HCT116 (cell line): ENCODE results near the gene SLC12A4. TPM values are rescaled to one million over a fixed set of nuclear protein-coding genes. Genes with fewer than 3 reads are reported as not detected.

Experiments used
- ATAC-seq: fragments of 200-7000 bp; cut with Tn5 transposase; 2 replicates; pipeline ENCODE4 v1.9.1; 2020; ENCODE audit warnings: mild to moderate bottlenecking, moderate library complexity
- BruUV-seq: library from RNA; stranded (reverse); fragments of 400-500 nt; replicated peaks from 2 replicates; lab custom pipeline; 2021; lab: Mats Ljungman, UMichigan
- CTCF ChIA-PET: fragments of 300-600 bp; sonication (Branson Sonifier 250); formaldehyde crosslinking; loops from one replicate; lab custom pipeline; 2021; ENCODE audit warnings: antibody characterized with exemption; lab: Charles Lee
- POLR2A ChIA-PET: fragments of 300-600, 350-600 bp; sonication (Branson Sonifier 250); formaldehyde crosslinking; loops from one replicate; lab custom pipeline; 2021; ENCODE audit warnings: antibody characterized with exemption; lab: Charles Lee
- RAD21 ChIA-PET, 2 experiments: fragments of 300-600 bp; sonication (Branson Sonifier 250); formaldehyde crosslinking; loops; one replicate each; lab custom pipeline; 2023; ENCODE audit warnings: low total read pairs in 2 of 2; ENCODE audit not compliant: uncharacterized antibody in 2 of 2, unreplicated experiment in 2 of 2, low non-redundant PET in 1 of 2; lab: Charles Lee
- DNase-seq: peaks from one replicate; pipeline ENCODE4 v3.0.0-alpha.2; 2010; ENCODE audit warnings: low read depth, low spot score
- H2AFZ ChIP-seq: fragments of 200-600 bp; shearing (Covaris generic), sonication (generic); 2 replicates; pipeline ENCODE4 v1.6.1; 2017; ENCODE audit warnings: low read depth, mixed run types, mixed read lengths, antibody characterized with exemption, low read length; ENCODE audit not compliant: poor library complexity, severe bottlenecking
- H3K27ac ChIP-seq: 2 replicates; pipeline ENCODE4 v1.5.1; 2012; ENCODE audit warnings: low read depth, low read length
- H3K27me3 ChIP-seq: fragments of 200-600 bp; sonication (generic); 2 replicates; pipeline ENCODE4 v1.6.1; 2016; ENCODE audit warnings: mixed run types, low read length, mixed read lengths; ENCODE audit not compliant: insufficient read depth
- H3K36me3 ChIP-seq, 2 experiments: fragments of 200-500 bp in 1 of 2; fragments of 200-600 bp in 1 of 2; sonication (Bioruptor generic) in 1 of 2; sonication (generic) in 1 of 2; 2 replicates each; pipeline versions ENCODE4 v1.5.1 to v1.6.1; 2014 to 2016; ENCODE audit warnings: low read length in 2 of 2, inconsistent platforms in 1 of 2, mixed read lengths in 1 of 2, mixed run types in 1 of 2; ENCODE audit not compliant: insufficient read depth in 2 of 2, control insufficient read depth in 1 of 2
- H3K4me1 ChIP-seq, 2 experiments: fragments of 200-600 bp in 1 of 2; sonication (generic) in 1 of 2; 2 replicates each; pipeline versions ENCODE4 v1.5.1 to v1.6.1; 2012 to 2017; ENCODE audit warnings: low read length in 2 of 2, inconsistent platforms in 1 of 2, mild to moderate bottlenecking in 1 of 2, mixed read lengths in 1 of 2, mixed run types in 1 of 2, moderate library complexity in 1 of 2; ENCODE audit not compliant: insufficient read depth in 2 of 2, control insufficient read depth in 1 of 2
- H3K4me2 ChIP-seq: fragments of 200-600 bp; sonication (generic); 2 replicates; pipeline ENCODE4 v1.6.1; 2017; ENCODE audit warnings: mixed run types, low read length, mixed read lengths
- H3K4me3 ChIP-seq, 2 experiments: fragments of 200-600 bp in 1 of 2; sonication (generic) in 1 of 2; replicated peaks in 1 of 2; 2 replicates each; pipeline ENCODE4 v1.5.1; 2011 to 2016; ENCODE audit warnings: low read length in 2 of 2, control low read depth in 1 of 2, low read depth in 1 of 2, mild to moderate bottlenecking in 1 of 2, mixed read lengths in 1 of 2, mixed run types in 1 of 2
- H3K79me2 ChIP-seq: fragments of 200-600 bp; sonication (generic); 2 replicates; pipeline ENCODE4 v1.6.1; 2017; ENCODE audit warnings: mild to moderate bottlenecking, mixed run types, low read length, moderate library complexity, mixed read lengths; ENCODE audit not compliant: insufficient read depth
- H3K9ac ChIP-seq: fragments of 200-600 bp; sonication (generic); 2 replicates; pipeline ENCODE4 v1.6.1; 2016; ENCODE audit warnings: low read length, mixed read lengths
- H3K9me2 ChIP-seq: fragments of 200-600 bp; sonication (generic), shearing (Covaris generic); 2 replicates; pipeline ENCODE4 v1.6.1; 2017; ENCODE audit warnings: mixed run types, mild to moderate bottlenecking, moderate library complexity; ENCODE audit not compliant: insufficient read depth
- H3K9me3 ChIP-seq, 2 experiments: fragments of 200-500 bp in 1 of 2; fragments of 200-600 bp in 1 of 2; sonication (Bioruptor generic) in 1 of 2; sonication (generic) in 1 of 2; 2 replicates each; pipeline ENCODE4 v1.6.1; 2014 to 2017; ENCODE audit warnings: low read length in 2 of 2, mixed read lengths in 2 of 2, inconsistent platforms in 1 of 2, low read depth in 1 of 2, mild to moderate bottlenecking in 1 of 2, mixed run types in 1 of 2, moderate library complexity in 1 of 2; ENCODE audit not compliant: control insufficient read depth in 1 of 2, insufficient read depth in 1 of 2
- H4K20me1 ChIP-seq: fragments of 200-600 bp; sonication (generic), shearing (Covaris generic); 2 replicates; pipeline ENCODE4 v1.6.1; 2017; ENCODE audit warnings: mixed run types, mild to moderate bottlenecking, moderate library complexity; ENCODE audit not compliant: insufficient read depth
- CTCF ChIP-seq, 3 experiments: fragments of 200-600 bp in 1 of 3; sonication (generic) in 1 of 3; IDR thresholded peaks in 2 of 3; conservative IDR thresholded peaks in 1 of 3; 2 replicates each; pipeline ENCODE4 v1.5.1; 2012 to 2017; ENCODE audit warnings: low read depth in 2 of 3, low read length in 2 of 3, antibody characterized with exemption in 1 of 3, borderline replicate concordance in 1 of 3, control low read depth in 1 of 3, mild to moderate bottlenecking in 1 of 3, mixed read lengths in 1 of 3, mixed run types in 1 of 3, moderate library complexity in 1 of 3; ENCODE audit not compliant: insufficient read depth in 1 of 3
- EGR1 ChIP-seq: IDR thresholded peaks from 2 replicates; pipeline ENCODE4 v1.6.1; 2012; ENCODE audit warnings: low read depth
- FOSL1 ChIP-seq: IDR thresholded peaks from 2 replicates; pipeline ENCODE4 v1.6.1; 2012; ENCODE audit warnings: low read depth
- POLR2A ChIP-seq: IDR thresholded peaks from 2 replicates; pipeline ENCODE4 v1.7.0; 2011; ENCODE audit warnings: borderline replicate concordance; ENCODE audit not compliant: insufficient read depth, insufficient read length; ENCODE audit errors: extremely low read depth
- POLR2AphosphoS5 ChIP-seq: IDR thresholded peaks from 2 replicates; pipeline ENCODE4 v1.6.1; 2011; ENCODE audit warnings: mild to moderate bottlenecking, low read depth, low read length, moderate library complexity
- RAD21 ChIP-seq: IDR thresholded peaks from 2 replicates; pipeline ENCODE4 v1.6.1; 2012; ENCODE audit warnings: low read depth, mild to moderate bottlenecking
- ZFX ChIP-seq: fragments of 450-650 bp; IDR thresholded peaks from 2 replicates; pipeline ENCODE4 v1.6.1; 2017
- intact Hi-C: fragments of 100-400 bp; cut with micrococcal nuclease; formaldehyde crosslinking; loops from 2 replicates; pipeline ENCODE4 v1.10.0; 2022
- total RNA-seq: library from RNA; stranded (reverse); gene quantifications from one replicate; pipeline ENCODE4 v1.2.1, GENCODE V29; 2021; ENCODE audit not compliant: unreplicated experiment

Gene SLC12A4
- total RNA-seq, 1 experiment from 2014 or later, result 46.0 TPM

GRCh38 chr16:67942510-67943255, 25.8 kb downstream of the SLC12A4 start:
- no peak for DNase-seq
- Histone ChIP-seq H2AFZ (no peak overlapping the region), H3K4me2 (no peak overlapping the region), H4K20me1 (no peaks in the 10 kb centered on the region), H3K79me2 (no peaks in the 10 kb centered on the region; the same call in 1 of the 2 replicates), H3K27me3 (no peaks in the 10 kb centered on the region), H3K4me1 (peaks cover 0 to 16% of the 10 kb centered on the region in 2 experiments; a peak in 2 of 4 replicates), H3K36me3 (peaks cover 0 to 15% of the 10 kb centered on the region in 2 experiments; a peak in 2 of 4 replicates), H3K27ac (peak overlapping the region; percentile 25; the same call in 1 of the 2 replicates), H3K9me2 (no peaks in the 10 kb centered on the region), H3K4me3 (no peak overlapping the region), H3K9me3 (no peaks in the 10 kb centered on the region), H3K9ac (no peak overlapping the region)
- intact Hi-C loops, result no loop called here
- ATAC-seq, result peak; percentile 24
- ChIA-PET CTCF (interaction anchor here (1.0 to 1.7 kb wide), 5 partner anchors 24 to 321 kb away, joined by 3 to 8 read pairs (median 4); no protein-coding TSS in a partner anchor), POLR2A (no interaction called here), RAD21 (interaction anchor here in 1 of 2 experiments (0.6 kb wide), 1 partner anchor 809 kb away, joined by 3 read pairs; no protein-coding TSS in a partner anchor)
- TF ChIP-seq EGR1 (no peak), ZFX (no peak), POLR2AphosphoS5 (peak; percentile 8; the same call in 1 of the 2 replicates)
- no TSS peak for BruUV-seq

GRCh38 chr16:67942200-67942509, 26.3 kb downstream of the SLC12A4 start:
- H4K20me1 ChIP-seq, result no peaks in the 10 kb centered on the region
- ChIA-PET POLR2A (no interaction called here), RAD21 (interaction anchor here in 1 of 2 experiments (0.6 kb wide), 1 partner anchor 810 kb away, joined by 3 read pairs; no protein-coding TSS in a partner anchor), CTCF (interaction anchor here (1.0 to 1.7 kb wide), 5 partner anchors 25 to 322 kb away, joined by 3 to 8 read pairs (median 4); no protein-coding TSS in a partner anchor)
- no peak overlapping the region for H3K4me3 ChIP-seq
- intact Hi-C loops, result no loop called here
- no peak overlapping the region for H3K9ac ChIP-seq
- ATAC-seq (peak; percentile 85), DNase-seq (no peak)
- H3K9me2 ChIP-seq, result no peaks in the 10 kb centered on the region
- peak overlapping the region; percentile 15; the same call in 1 of the 2 replicates for H3K27ac ChIP-seq
- no TSS peak for BruUV-seq
- TF ChIP-seq RAD21 (peak; percentile 52), POLR2A (no peak), FOSL1 (no peak), CTCF (IDR thresholded peaks at IDR 0.05 in 2 of 3, conservative IDR thresholded peaks at IDR 0.05 in 1 of 3; ENCODE audit: borderline replicate concordance in 1 of 3, insufficient read depth in 1 of 3, low read depth in 2 of 3, low read length in 2 of 3) (peak in 2 of 3 experiments; percentile 86 to 88; a peak in 5 of 6 replicates)
- peaks cover under 1 to 20% of the 10 kb centered on the region in 2 experiments; a peak in 3 of 4 replicates for H3K4me1 ChIP-seq
- peaks cover 4% of the 10 kb centered on the region; the same call in 1 of the 2 replicates for H3K79me2 ChIP-seq
- H2AFZ ChIP-seq, result no peak overlapping the region
- no peaks in the 10 kb centered on the region for H3K27me3 ChIP-seq
- peaks cover 0 to 10% of the 10 kb centered on the region in 2 experiments; a peak in 2 of 4 replicates for H3K36me3 ChIP-seq
- no peaks in the 10 kb centered on the region for H3K9me3 ChIP-seq
- no peak overlapping the region for H3K4me2 ChIP-seq
